ENCODE measurements around the gene MDFI.
"Not testable (repeated sequence)": the region's sequence is repeated elsewhere in the genome, so short reads cannot be mapped to it uniquely, and the experiment has no call there.

DNA sequence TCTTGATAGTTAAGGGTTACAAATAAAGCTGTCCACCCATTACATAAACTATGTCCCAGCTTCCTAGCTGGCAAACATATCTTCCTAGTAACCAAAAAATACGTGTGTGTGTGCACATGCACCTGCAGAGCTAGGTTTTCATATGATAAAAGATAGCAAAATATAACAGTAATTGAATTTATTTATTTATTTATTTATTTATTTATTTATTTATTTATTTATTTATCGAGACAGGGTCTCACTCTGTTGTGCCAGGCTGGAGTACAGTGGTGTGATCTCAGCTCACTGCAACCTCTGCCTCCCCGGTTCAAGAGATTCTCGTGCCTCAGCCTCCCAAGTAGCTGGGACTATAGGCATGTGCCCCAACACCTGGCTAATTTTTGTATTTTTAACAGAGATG, 19.1 kb upstream of the MDFI start:
- TF ChIP-seq, protein P1, sequence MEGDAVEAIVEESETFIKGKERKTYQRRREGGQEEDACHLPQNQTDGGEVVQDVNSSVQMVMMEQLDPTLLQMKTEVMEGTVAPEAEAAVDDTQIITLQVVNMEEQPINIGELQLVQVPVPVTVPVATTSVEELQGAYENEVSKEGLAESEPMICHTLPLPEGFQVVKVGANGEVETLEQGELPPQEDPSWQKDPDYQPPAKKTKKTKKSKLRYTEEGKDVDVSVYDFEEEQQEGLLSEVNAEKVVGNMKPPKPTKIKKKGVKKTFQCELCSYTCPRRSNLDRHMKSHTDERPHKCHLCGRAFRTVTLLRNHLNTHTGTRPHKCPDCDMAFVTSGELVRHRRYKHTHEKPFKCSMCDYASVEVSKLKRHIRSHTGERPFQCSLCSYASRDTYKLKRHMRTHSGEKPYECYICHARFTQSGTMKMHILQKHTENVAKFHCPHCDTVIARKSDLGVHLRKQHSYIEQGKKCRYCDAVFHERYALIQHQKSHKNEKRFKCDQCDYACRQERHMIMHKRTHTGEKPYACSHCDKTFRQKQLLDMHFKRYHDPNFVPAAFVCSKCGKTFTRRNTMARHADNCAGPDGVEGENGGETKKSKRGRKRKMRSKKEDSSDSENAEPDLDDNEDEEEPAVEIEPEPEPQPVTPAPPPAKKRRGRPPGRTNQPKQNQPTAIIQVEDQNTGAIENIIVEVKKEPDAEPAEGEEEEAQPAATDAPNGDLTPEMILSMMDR (IDR thresholded peaks at IDR 0.05; ENCODE audit: insufficient read depth, low read length), result not testable (repeated sequence)
- TF ChIP-seq SPI1 (IDR thresholded peaks at IDR 0.05; ENCODE audit: borderline replicate concordance, low read depth); POLR2AphosphoS5 (IDR thresholded peaks at IDR 0.05; ENCODE audit: low read depth): not testable (repeated sequence)
- TF ChIP-seq, protein P2, sequence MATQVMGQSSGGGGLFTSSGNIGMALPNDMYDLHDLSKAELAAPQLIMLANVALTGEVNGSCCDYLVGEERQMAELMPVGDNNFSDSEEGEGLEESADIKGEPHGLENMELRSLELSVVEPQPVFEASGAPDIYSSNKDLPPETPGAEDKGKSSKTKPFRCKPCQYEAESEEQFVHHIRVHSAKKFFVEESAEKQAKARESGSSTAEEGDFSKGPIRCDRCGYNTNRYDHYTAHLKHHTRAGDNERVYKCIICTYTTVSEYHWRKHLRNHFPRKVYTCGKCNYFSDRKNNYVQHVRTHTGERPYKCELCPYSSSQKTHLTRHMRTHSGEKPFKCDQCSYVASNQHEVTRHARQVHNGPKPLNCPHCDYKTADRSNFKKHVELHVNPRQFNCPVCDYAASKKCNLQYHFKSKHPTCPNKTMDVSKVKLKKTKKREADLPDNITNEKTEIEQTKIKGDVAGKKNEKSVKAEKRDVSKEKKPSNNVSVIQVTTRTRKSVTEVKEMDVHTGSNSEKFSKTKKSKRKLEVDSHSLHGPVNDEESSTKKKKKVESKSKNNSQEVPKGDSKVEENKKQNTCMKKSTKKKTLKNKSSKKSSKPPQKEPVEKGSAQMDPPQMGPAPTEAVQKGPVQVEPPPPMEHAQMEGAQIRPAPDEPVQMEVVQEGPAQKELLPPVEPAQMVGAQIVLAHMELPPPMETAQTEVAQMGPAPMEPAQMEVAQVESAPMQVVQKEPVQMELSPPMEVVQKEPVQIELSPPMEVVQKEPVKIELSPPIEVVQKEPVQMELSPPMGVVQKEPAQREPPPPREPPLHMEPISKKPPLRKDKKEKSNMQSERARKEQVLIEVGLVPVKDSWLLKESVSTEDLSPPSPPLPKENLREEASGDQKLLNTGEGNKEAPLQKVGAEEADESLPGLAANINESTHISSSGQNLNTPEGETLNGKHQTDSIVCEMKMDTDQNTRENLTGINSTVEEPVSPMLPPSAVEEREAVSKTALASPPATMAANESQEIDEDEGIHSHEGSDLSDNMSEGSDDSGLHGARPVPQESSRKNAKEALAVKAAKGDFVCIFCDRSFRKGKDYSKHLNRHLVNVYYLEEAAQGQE (IDR thresholded peaks at IDR 0.05; ENCODE audit: insufficient replicate concordance, low read depth), result not testable (repeated sequence)

Data from HL-60 (cell line).